Mucosa of stomach (tissue), 1 donor: ENCODE results near the gene CRISPLD2.

Source experiments
- H3K27me3 ChIP-seq: one replicate; pipeline ENCODE4 v1.7.0; 2013; ENCODE audit warnings: mild to moderate bottlenecking, low read length; ENCODE audit not compliant: control insufficient read depth, insufficient read depth
- H3K36me3 ChIP-seq: one replicate; pipeline ENCODE4 v1.7.0; 2013; ENCODE audit warnings: low read length; ENCODE audit not compliant: control insufficient read depth, insufficient read depth
- H3K4me1 ChIP-seq: one replicate; pipeline ENCODE4 v1.7.0; 2013; ENCODE audit warnings: mild to moderate bottlenecking, low read length; ENCODE audit not compliant: control insufficient read depth, insufficient read depth
- H3K4me3 ChIP-seq: one replicate; pipeline ENCODE4 v1.7.0; 2013; ENCODE audit warnings: low read length
- H3K9ac ChIP-seq: one replicate; pipeline ENCODE4 v1.7.0; 2013; ENCODE audit warnings: mild to moderate bottlenecking, low read length, moderate library complexity
- H3K9me3 ChIP-seq: one replicate; pipeline ENCODE4 v1.7.0; 2013; ENCODE audit warnings: mild to moderate bottlenecking, low read length, moderate library complexity; ENCODE audit not compliant: control insufficient read depth
- donor health status: Pancreatic carcinoma.

The CRISPLD2 gene, protein sequence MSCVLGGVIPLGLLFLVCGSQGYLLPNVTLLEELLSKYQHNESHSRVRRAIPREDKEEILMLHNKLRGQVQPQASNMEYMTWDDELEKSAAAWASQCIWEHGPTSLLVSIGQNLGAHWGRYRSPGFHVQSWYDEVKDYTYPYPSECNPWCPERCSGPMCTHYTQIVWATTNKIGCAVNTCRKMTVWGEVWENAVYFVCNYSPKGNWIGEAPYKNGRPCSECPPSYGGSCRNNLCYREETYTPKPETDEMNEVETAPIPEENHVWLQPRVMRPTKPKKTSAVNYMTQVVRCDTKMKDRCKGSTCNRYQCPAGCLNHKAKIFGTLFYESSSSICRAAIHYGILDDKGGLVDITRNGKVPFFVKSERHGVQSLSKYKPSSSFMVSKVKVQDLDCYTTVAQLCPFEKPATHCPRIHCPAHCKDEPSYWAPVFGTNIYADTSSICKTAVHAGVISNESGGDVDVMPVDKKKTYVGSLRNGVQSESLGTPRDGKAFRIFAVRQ

DNA sequence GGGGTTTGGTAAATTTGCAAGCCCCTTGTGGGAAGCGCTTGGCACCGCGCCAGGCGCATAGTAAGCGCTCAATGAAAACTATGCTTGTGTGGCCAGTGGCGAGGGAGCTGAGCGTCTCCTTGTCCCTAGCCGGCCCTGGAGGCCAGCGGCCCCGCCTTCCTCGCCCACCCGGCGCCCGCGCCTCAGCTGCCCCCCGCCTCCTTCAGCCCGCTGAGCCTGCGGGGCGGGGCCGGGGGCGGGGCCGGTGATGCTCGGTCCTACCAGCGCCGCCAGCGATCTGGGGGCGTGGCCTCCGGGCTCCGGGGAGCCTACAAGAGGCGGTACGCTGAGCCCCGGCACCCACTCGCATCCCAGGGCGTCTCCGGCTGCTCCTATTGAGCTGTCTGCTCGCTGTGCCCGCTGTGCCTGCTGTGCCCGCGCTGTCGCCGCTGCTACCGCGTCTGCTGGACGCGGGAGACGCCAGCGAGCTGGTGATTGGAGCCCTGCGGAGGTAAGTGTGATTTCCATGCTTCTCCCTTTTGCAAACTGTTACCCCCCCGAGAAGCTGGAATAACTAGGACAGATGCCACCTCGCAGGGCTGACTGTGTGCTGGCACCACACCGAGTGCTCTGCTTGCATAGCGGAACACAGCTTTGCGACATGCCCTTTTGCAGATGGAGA is at the start of gene CRISPLD2:
CRISPLD2 (plus strand) TSS at position 342 of the 661 bp plus-strand sequence. CDS start 18,511 bp downstream, outside the sequence.
- peak within 1 kb of the TSS; percentile 42 for H3K4me3 ChIP-seq
- peak within 1 kb of the TSS; percentile 63 for H3K9ac ChIP-seq
- H3K27me3 ChIP-seq: peaks cover 10% of the 10 kb centered on the region
- no peaks in the 10 kb centered on the region for H3K36me3 ChIP-seq
- H3K9me3 ChIP-seq: no peaks in the 10 kb centered on the region
- H3K4me1 ChIP-seq: peaks cover 22% of the 10 kb centered on the region

DNA sequence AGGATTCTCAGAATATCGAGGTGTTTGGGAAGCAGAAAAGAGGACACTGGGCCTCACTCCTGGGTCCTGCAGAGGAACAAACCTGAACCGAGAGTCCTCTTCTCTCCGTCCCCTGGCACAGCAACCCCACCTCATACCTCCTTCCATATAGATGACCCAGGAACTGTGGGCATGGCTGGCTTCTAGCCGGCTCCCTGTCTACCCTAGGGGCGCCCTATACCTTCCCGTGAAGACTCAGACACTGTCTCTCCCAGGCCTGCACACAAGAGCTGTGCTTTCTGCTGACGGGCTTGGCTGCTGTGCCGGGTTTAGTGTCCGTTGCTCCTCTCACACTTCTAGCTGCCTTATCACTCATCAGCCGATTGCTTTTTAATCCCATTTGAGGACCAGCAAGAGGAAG is 46.5 kb upstream of the CRISPLD2 start:
- no peak overlapping the region for H3K9ac ChIP-seq
- peaks cover 5% of the 10 kb centered on the region for H3K36me3 ChIP-seq
- no peaks in the 10 kb centered on the region for H3K9me3 ChIP-seq
- H3K27me3 ChIP-seq: no peaks in the 10 kb centered on the region
- H3K4me1 ChIP-seq: no peaks in the 10 kb centered on the region
- no peak overlapping the region for H3K4me3 ChIP-seq

DNA sequence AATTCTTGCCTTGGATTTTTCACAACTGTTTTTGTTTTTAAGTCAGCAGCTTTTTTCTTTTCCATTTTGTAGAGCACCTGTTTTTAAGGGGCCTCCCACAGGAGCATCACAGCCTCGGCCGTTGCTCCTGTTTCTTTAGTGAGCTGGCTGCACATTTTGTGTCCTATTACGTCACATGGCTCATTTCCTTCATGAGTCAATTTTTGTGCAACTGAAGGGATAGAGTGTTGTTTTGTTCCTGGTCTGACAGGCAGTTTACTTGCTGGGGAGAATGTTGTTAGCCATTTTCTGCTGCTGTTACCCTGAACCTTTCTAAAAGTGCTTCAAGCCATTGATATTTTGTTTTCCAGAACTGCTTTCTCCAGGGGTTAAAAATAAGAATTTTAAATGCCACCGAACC is 45.0 kb upstream of the CRISPLD2 start:
- Histone ChIP-seq H3K36me3 (peaks cover 5% of the 10 kb centered on the region), H3K4me1 (no peaks in the 10 kb centered on the region), H3K27me3 (no peaks in the 10 kb centered on the region), H3K4me3 (no peak overlapping the region), H3K9me3 (no peaks in the 10 kb centered on the region), H3K9ac (no peak overlapping the region)

DNA sequence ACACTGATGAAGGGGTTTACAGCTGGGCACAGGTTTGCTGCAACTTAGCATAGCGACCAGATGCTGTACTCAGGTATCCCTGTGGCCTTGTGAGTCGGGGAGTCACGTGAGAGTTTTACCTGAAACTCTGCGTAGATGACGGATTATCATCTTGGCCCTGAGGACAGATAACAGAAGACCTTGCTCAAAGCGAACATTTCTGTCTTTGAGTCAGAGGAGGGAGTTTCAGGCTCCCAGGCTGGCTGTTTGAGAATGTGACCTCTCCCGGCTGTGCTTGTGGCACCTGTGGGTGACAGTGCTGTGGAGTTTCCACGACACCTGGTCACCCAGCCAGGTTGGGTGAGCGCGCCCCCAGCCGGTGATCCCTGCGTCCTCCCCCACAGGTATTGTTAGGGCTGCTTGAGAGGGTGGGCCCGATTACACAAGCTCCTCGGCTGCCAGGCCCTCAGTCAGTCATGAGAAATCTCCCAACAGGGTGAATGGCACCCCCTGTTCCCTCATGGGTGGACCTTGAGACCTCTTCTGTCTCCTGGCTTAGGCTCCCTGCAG is 44.4 kb upstream of the CRISPLD2 start:
- Histone ChIP-seq H3K36me3 (peaks cover 5% of the 10 kb centered on the region), H3K9ac (no peak overlapping the region), H3K27me3 (no peaks in the 10 kb centered on the region), H3K4me1 (no peaks in the 10 kb centered on the region), H3K4me3 (no peak overlapping the region), H3K9me3 (no peaks in the 10 kb centered on the region)

DNA sequence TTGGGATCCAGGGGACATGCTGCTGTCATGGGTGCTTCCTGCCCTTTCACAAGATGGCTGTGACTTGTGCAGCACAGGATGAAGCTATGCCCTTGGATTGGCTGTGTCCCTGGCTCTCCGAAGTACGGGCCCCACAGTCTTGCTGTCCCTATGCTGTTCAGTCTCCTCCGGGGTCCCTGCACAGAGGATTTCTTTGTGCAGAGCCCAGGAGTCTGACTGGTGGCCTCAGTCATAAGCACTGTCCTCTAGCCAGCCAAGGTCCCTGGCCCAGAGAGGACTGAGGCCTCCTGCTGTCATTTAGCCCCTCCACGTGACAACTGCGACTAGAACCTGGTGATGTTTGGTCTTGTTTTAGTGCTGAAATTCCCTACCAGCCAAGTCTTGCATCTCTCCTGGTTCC is 42.4 kb upstream of the CRISPLD2 start:
- Histone ChIP-seq H3K36me3 (peaks cover 5% of the 10 kb centered on the region), H3K4me1 (no peaks in the 10 kb centered on the region), H3K9me3 (no peaks in the 10 kb centered on the region), H3K4me3 (no peak overlapping the region), H3K27me3 (no peaks in the 10 kb centered on the region), H3K9ac (no peak overlapping the region)

DNA sequence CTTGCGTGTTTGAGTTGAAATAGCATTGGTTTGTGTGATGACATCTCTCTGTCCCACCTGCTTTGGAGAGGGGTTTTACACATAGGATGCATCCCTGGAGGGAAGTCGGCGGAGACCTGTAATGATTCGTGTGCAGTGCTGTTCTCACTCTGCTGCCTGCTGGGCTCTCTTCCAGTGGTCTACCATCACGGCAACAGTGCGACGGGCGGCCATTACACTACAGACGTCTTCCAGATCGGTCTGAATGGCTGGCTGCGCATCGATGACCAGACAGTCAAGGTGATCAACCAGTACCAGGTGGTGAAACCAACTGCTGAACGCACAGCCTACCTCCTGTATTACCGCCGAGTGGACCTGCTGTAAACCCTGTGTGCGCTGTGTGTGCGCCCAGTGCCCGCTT is 41.1 kb upstream of the CRISPLD2 start:
- Histone ChIP-seq H3K9me3 (no peaks in the 10 kb centered on the region), H3K36me3 (no peaks in the 10 kb centered on the region), H3K27me3 (no peaks in the 10 kb centered on the region), H3K4me1 (no peaks in the 10 kb centered on the region), H3K4me3 (no peak overlapping the region), H3K9ac (no peak overlapping the region)

DNA sequence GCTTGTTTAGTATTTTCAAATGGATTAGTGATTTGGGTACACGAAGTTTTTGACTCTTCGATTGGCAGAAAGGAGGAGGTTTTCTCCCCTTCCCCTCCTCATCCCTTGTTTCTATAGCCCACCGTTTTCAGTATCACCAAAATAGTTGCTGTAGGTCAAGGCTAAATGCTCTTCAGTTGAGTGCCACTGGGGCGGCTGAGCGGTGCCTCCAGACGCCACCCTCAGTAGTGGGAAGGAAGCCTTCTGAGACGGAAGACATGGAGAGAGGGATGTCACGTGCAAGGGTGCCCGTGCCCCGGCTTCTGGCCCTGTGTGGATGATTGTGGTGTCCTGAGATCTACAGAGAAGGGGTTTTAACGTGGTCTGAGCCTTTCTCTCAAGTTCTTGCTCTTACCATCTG is 39.7 kb upstream of the CRISPLD2 start:
- Histone ChIP-seq H3K4me1 (no peaks in the 10 kb centered on the region), H3K4me3 (no peak overlapping the region), H3K27me3 (no peaks in the 10 kb centered on the region), H3K9ac (no peak overlapping the region), H3K9me3 (no peaks in the 10 kb centered on the region), H3K36me3 (no peaks in the 10 kb centered on the region)

DNA sequence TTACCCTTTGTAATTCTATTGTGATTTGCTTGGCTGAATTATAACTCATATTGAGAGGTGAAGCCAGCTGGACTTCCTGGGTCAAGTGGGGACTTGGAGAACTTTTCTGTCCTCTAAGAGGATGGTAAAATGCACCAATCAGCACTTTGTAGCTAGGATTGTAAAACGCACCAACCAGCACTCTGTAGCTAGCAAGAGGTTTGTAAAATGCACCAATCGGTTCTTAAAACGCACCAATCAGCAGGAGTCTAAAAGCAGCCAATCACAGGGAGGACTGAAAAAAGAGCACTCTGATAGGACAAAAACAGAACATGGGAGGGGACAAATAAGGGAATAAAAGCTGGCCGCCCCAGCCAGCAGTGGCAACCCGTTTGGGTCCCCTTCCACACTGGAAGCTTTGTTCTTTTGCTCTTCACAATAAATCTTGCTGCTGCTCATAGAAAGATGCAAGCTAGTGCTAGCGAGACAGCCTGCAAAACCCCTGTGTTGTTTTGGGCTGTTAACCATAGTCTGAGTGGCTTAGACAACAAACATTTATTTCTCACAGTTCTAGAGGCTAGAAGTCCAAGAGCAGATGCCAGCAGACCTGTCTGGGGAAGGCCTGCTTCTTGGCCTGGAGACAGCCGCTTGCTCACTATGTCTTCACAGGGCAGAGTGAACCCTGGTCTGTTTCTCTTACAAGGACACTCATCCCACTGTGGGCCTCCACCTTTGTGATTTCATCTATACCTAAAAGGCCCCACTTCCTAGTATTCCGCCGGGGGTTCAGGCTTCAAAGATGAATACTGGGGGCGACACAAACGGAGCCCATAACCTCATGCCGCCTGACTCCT is 39.0 kb upstream of the CRISPLD2 start:
- Histone ChIP-seq H3K27me3 (no peaks in the 10 kb centered on the region), H3K36me3 (no peaks in the 10 kb centered on the region), H3K9me3 (no peaks in the 10 kb centered on the region), H3K4me3 (no peak overlapping the region), H3K9ac (no peak overlapping the region), H3K4me1 (peaks cover under 1% of the 10 kb centered on the region)

DNA sequence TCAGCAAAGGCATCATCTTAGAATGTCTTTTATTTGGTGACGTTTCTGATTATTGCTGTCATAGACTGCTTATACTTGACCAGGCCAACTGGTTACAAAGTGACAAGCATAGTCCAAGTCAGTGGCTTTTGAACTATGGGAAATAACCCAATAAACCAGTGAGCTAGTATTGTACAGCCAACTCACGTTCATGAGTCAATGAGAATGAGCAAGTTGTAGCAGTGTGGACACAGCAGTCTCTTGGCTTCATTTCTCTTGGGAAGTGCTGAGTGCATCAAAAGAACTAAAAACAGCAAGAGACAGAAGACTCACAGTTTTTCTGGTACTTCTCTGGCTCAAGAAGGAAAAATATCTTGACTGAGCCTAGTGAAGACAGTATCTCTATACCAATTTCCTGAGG is 36.9 kb upstream of the CRISPLD2 start:
- Histone ChIP-seq H3K4me1 (peaks cover 20% of the 10 kb centered on the region), H3K27me3 (no peaks in the 10 kb centered on the region), H3K4me3 (no peak overlapping the region), H3K36me3 (no peaks in the 10 kb centered on the region), H3K9me3 (no peaks in the 10 kb centered on the region), H3K9ac (no peak overlapping the region)

DNA sequence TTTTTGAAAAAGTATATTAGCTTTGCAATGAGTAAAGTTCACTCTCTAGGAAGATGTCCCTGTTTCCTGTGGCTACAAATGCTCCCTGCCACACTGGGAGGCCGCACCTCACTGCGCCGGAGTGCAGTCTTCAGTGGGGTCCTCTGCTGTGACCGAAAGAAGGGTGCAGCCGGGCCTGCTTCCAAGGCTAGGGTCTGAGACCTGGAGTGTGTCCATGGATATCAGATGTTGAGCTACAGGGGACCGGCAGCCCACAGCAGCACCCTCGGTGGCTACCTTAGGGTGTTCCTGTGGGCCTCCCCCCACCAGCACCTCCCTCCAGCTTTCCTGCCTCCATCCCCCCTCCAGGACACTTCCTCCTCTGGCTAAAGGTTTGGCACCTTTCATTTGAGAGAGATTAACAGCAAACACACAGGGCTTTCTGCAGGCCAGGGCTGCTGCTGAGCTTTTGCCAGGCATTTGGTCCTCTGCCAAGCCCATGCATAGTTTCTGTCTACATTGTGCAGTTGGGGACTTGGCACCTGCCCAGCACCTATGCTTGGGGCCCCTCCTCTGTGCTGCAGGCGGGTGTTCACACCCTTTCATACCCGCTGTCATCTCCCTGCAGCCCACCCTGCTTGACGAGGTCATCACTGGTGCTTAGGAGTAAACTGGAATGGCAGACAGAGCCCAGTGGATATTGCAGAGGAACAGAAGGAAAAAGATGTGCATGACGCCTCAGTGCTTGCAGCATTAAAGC is 33.8 kb upstream of the CRISPLD2 start:
- H3K9ac ChIP-seq: no peak overlapping the region
- H3K36me3 ChIP-seq: no peaks in the 10 kb centered on the region
- no peaks in the 10 kb centered on the region for H3K9me3 ChIP-seq
- no peaks in the 10 kb centered on the region for H3K27me3 ChIP-seq
- peaks cover 20% of the 10 kb centered on the region for H3K4me1 ChIP-seq
- no peak overlapping the region for H3K4me3 ChIP-seq

DNA sequence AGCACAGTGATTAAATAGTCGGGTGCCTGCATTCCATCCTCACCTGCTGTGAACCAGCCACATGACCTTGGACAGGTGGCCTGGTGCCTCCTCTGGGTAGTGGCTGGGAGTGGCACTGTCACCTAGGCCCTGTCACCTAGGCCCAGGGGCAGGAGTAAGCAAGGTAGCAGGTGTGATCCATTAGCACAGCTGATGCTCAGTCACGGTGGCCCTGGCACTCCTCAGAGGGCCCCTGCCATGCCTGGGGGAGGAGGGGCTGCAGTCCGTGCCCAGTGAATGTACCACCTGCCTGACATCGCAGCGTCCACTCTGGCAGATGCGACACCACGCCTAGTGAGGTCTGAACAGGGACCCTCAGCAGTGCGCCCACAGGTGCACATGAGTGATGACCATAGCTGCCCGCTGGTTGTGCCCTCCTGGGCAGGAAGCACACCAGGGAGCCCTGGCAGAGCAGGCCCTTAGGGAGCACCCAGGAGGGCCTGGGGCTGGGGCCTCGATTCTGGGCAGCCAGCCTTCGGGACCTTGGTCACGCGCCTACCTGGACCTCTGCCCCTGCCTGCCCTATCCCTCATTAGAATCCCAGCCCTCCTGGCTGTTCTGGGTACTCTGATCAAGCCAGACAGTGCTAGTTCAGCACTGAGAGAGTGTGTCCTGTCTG is 33.1 kb upstream of the CRISPLD2 start:
- Histone ChIP-seq H3K9ac (no peak overlapping the region), H3K27me3 (no peaks in the 10 kb centered on the region), H3K9me3 (no peaks in the 10 kb centered on the region), H3K36me3 (no peaks in the 10 kb centered on the region), H3K4me3 (no peak overlapping the region), H3K4me1 (peaks cover 20% of the 10 kb centered on the region)
